Measurements from ENCODE around the gene SHB. TPM values are rescaled to one million over a fixed set of nuclear protein-coding genes. Genes with fewer than 3 reads are reported as not detected.

The SHB gene
- total RNA-seq, 1 experiment from 2014 or later = 20.7 TPM

- Histone ChIP-seq H3K27ac (ENCODE audit: low read depth, low read length, poor library complexity, severe bottlenecking) (no peak overlapping the region), H3K9me3 (ENCODE audit: low read depth, low read length, poor library complexity, severe bottlenecking) (no peaks in the 10 kb centered on the region), H3K4me3 (ENCODE audit: low read depth, low read length, poor library complexity, severe bottlenecking) (no peak overlapping the region), H3K4me1 (ENCODE audit: insufficient read depth, low read length, poor library complexity, severe bottlenecking) (peaks cover 39% of the 10 kb centered on the region), H3K27me3 (replicated peaks; ENCODE audit: insufficient read depth, low read depth, low read length, poor library complexity) (no peaks in the 10 kb centered on the region), H3K36me3 (ENCODE audit: insufficient read depth, low read length, poor library complexity, severe bottlenecking) (no peaks in the 10 kb centered on the region)
- DNase-seq (ENCODE audit: low spot score) = no peak
- TF ChIP-seq EZH2 (IDR thresholded peaks at IDR 0.05; ENCODE audit: borderline replicate concordance, low read depth, low read length, poor library complexity, severe bottlenecking) = no peak
- TF ChIP-seq CTCF (conservative IDR thresholded peaks at IDR 0.05; ENCODE audit: low read depth, low read length) = no peak
- intact Hi-C loops (cut with micrococcal nuclease; ENCODE audit: unreplicated experiment) = no loop called here
- ChIA-PET POLR2A (ENCODE audit: low non-redundant PET) (no interaction called here), CTCF (no interaction called here)
- BruUV-seq (replicated peaks) = no TSS peak
Observed at GRCh38 chr9:38059233-38059936, 9.6 kb downstream of the SHB start.

- CTCF ChIA-PET = no interaction called here
- TF ChIP-seq EZH2 (IDR thresholded peaks at IDR 0.05; ENCODE audit: borderline replicate concordance, low read depth, low read length, poor library complexity, severe bottlenecking) (no peak), CTCF (conservative IDR thresholded peaks at IDR 0.05; ENCODE audit: low read depth, low read length) (no peak)
- Histone ChIP-seq H3K4me1 (ENCODE audit: insufficient read depth, low read length, poor library complexity, severe bottlenecking) (peaks cover 37% of the 10 kb centered on the region), H3K9me3 (ENCODE audit: low read depth, low read length, poor library complexity, severe bottlenecking) (no peaks in the 10 kb centered on the region), H3K27me3 (replicated peaks; ENCODE audit: insufficient read depth, low read depth, low read length, poor library complexity) (no peaks in the 10 kb centered on the region), H3K27ac (ENCODE audit: low read depth, low read length, poor library complexity, severe bottlenecking) (no peak overlapping the region), H3K36me3 (ENCODE audit: insufficient read depth, low read length, poor library complexity, severe bottlenecking) (no peaks in the 10 kb centered on the region), H3K4me3 (ENCODE audit: low read depth, low read length, poor library complexity, severe bottlenecking) (no peak overlapping the region)
- POLR2A ChIA-PET (ENCODE audit: low non-redundant PET) = no interaction called here
- no TSS peak for BruUV-seq (replicated peaks)
- no peak for DNase-seq (ENCODE audit: low spot score)
- intact Hi-C loops (cut with micrococcal nuclease; ENCODE audit: unreplicated experiment) = no loop called here
Observed at GRCh38 chr9:38058452-38059232, 10.4 kb downstream of the SHB start.

- no peaks in the 10 kb centered on the region for H3K27me3 ChIP-seq (replicated peaks; ENCODE audit: insufficient read depth, low read depth, low read length, poor library complexity)
- H3K36me3 ChIP-seq (ENCODE audit: insufficient read depth, low read length, poor library complexity, severe bottlenecking) = no peaks in the 10 kb centered on the region
- TF ChIP-seq CTCF (conservative IDR thresholded peaks at IDR 0.05; ENCODE audit: low read depth, low read length) (no peak), EZH2 (IDR thresholded peaks at IDR 0.05; ENCODE audit: borderline replicate concordance, low read depth, low read length, poor library complexity, severe bottlenecking) (no peak)
- CTCF ChIA-PET = no interaction called here
- POLR2A ChIA-PET (ENCODE audit: low non-redundant PET) = no interaction called here
- peak overlapping the region; percentile 29 for H3K27ac ChIP-seq (ENCODE audit: low read depth, low read length, poor library complexity, severe bottlenecking)
- peaks cover 28% of the 10 kb centered on the region for H3K4me1 ChIP-seq (ENCODE audit: insufficient read depth, low read length, poor library complexity, severe bottlenecking)
- peak; percentile 65 for DNase-seq (ENCODE audit: low spot score)
- no TSS peak for BruUV-seq (replicated peaks)
- H3K4me3 ChIP-seq (ENCODE audit: low read depth, low read length, poor library complexity, severe bottlenecking) = no peak overlapping the region
- intact Hi-C loops (cut with micrococcal nuclease; ENCODE audit: unreplicated experiment) = no loop called here
- no peaks in the 10 kb centered on the region for H3K9me3 ChIP-seq (ENCODE audit: low read depth, low read length, poor library complexity, severe bottlenecking)
Observed at GRCh38 chr9:38057416-38058195, 11.4 kb downstream of the SHB start.

All from A673 (cell line).